ENCODE data around the gene CNOT10.

Gene CNOT10

DNA sequence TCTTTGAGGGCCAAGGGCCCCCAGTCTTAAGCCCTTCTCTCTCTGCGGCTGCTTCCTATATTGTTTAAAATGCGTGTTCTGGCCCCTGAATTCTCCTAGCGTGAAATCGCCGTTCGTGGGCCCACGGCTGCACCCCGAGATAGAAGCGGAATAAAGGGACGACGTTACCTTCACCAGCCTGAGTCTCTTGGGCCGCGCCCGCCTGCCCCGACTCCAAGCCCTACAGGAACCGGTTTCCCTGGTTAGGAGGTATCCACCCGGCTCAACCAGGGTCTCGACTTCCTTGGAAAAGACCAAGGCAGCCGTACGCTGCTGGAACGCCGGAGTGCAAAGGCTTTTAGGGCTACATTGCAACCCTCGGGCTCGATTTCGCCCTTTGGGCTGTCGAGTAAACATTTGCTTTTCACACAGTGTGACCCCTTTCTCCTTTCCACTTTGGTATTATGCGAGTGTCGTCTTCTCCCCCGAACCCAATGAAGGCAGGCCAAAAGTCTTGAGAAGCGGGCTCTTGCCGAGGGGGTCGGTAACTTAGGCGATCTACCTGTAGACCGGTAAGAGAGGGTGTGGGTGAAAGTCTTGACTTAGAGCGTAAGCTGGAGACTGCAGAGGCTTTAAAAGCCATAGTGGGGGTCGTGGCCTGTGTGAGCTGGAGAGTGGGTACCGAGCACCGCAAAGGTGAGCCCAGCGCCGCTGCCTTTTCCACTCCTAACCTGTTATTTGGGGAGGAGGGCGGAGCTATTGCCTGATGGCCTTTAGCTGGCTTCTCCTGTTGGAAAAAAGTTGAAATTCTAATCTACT is 134.8 kb downstream of the CNOT10 start:
- no peak for DNase-seq

DNA sequence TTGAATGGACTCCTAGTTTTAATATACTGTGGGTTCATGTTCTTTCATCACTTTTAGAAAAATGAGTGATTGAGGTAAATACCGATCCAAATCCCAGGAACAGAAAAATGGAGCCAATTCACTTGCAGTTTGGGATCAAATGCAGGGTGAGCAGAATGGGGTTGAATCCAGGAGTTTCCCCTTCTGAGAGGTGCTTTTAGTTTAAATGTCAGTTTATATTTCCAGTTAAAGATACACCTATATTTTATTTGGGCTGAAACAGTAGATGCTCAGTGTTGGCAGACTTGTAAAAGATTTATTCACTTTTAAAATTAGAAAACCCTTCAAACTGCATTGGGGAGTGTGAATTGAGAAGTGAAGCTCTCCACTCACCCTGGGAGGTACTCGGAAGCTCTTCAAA is 135.4 kb downstream of the CNOT10 start:
- DNase-seq, result no peak

DNA sequence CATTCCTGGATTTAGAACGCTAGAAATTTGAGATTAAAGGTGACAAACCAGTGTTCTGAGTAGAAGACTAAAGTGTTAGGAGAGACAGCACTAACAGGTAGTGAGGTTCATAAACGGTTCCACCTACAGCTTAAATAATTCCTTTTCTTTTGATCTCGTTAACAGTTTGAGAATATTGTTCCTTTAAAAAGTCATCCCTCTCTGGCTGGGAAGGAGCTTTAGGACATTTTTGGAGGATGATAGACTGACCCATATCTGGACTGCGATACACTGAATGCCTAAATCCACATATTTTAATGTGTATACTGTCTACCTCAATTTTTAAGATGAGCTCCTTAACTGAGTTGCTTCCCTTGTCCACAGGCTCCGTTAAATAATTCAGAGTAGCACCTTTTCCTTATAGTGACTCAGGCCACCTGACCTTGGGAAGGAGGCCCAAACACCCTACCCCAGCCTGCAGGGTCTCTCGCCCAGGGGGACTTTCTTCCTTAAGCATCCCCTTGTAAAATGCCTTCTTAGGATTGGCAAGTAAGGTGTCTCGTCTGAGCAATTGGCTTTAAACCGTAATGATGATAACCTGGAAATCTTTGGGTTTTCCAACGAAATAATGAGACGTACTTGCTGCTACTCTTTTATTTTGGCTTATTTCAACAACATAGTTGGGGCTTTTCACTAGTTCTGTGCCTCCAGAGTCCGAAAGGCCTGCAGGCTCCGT is 136.1 kb downstream of the CNOT10 start:
- no peak for DNase-seq

DNA sequence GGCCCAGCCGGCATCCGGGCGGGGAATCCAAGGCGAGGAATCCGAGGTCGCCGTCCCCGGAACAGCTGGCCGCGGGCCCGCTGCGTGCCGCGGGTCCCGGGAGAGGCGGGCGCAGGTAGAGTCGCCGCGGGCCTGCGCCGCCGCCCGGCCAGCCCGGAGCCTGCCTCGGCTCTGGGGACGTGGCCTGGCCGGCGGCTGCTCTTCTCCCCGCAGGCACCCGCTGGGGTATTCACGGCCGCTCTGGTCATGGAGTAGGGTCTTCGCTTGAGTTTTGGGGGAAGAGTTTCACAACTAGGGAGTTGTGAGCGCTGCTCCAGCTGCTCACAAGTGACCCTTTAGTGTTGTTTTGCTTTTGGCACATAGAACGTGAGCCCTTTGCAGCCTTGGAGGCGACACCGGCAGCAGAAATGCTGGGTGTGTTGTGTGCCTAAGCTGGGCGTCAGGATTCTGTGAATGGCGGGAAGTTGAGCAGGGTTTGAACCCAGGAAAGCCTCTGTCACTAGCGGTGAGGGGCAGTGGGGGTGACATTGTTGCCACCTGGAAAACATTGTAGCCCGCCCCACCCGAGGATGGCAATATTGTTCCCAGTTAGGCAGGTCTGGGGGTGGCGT is 136.8 kb downstream of the CNOT10 start:
- DNase-seq, result no peak

DNA sequence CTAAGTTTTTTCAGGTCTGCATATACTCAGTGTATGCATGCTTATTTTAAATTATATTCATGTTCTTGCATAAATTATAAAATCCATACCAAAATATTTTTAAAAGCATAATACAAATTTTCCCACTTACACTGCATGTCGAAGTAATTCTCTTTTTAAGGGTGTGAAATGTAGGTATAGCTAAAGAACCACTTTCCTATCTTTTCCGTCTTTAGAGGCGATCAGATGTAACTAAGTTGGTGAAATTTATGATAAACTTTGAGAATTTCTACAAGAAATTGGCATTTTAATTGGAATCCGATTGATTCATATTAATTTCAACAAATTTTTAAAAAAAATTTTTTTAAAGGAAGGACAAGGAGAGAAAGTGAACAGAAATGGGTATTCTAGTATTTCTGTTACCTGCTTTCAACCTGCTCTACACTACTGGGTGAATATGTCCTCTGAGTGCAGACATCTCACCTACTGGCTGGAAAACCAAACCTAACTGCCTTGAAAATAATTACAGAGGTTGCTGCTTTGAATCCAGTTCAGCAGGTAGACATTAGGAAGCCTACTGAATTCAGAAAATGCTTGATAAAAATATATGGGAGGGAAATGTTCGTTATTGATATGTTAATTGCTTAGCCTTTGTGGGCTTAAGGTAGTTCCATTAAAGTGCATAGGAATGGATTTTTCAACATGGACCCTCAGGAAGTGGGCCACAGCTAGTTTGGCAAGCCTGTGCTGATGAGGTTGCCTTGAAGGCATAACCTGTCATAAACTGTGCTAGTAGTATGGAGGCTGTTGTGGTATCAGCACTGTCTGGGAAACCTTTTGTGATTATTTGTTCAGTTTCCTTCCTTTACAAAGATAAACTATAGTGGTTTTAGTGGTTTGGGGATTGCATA is 137.9 kb downstream of the CNOT10 start:
- no peak for DNase-seq

Measured in NCI-H69 (cell line).